IPS-NIHi7 (cell line): Measurements from ENCODE around the gene PFN2.

ENCODE experiments used
- DNase-seq: peaks from one replicate; pipeline ENCODE4 v3.0.0; 2012; ENCODE audit warnings: mixed read lengths; ENCODE audit errors: extremely low spot score

The PFN2 gene

GRCh38 chr3:149917124-149917667 is 53.5 kb downstream of the PFN2 start:
- DNase-seq: no peak
